RWPE1 (cell line): ENCODE results near the gene VPS26B.
"Not testable (repeated sequence)": the region's sequence is repeated elsewhere in the genome, so short reads cannot be mapped to it uniquely, and the experiment has no call there.

Experiments used
- CTCF ChIA-PET: fragments of 350-600 bp; sonication (Branson Sonifier 250); formaldehyde crosslinking; extraction: SDS; loops from one replicate; lab custom pipeline; 2021; lab: Yijun Ruan, JAX
- POLR2A ChIA-PET: fragments of 400-600 bp; formaldehyde crosslinking; extraction: SDS; loops from one replicate; lab custom pipeline; 2020; ENCODE audit warnings: antibody characterized with exemption; ENCODE audit not compliant: low non-redundant PET; lab: Yijun Ruan, JAX
- DNase-seq: peaks from one replicate; pipeline ENCODE4 v3.0.0; 2012; ENCODE audit warnings: low spot score
- H3K27ac ChIP-seq: fragments of 450-650 bp; 2 replicates; pipeline ENCODE4 v1.5.1; 2017
- CTCF ChIP-seq: fragments of 450-650 bp; conservative IDR thresholded peaks from 2 replicates; pipeline ENCODE4 v1.5.1; 2017; ENCODE audit warnings: low read depth, mild to moderate bottlenecking

Gene VPS26B

GRCh38 chr11:134282121-134283045 is 57.9 kb downstream of the VPS26B start:
- no peak overlapping the region for H3K27ac ChIP-seq
- POLR2A ChIA-PET = no interaction called here
- CTCF ChIA-PET = interaction anchor here (1.4 kb wide), 1 partner anchor 20 kb away, joined by 3 read pairs; no protein-coding TSS in a partner anchor
- DNase-seq = no peak
- TF ChIP-seq CTCF = no peak

- no peak for TF ChIP-seq CTCF
- DNase-seq = no peak
- ChIA-PET CTCF (interaction anchor here (1.4 kb wide), 1 partner anchor 21 kb away, joined by 3 read pairs; no protein-coding TSS in a partner anchor), POLR2A (no interaction called here)
- no peak overlapping the region for H3K27ac ChIP-seq
Measured at GRCh38 chr11:134283461-134284230, 59.2 kb downstream of the VPS26B start.

- DNase-seq, H3K27ac ChIP-seq, POLR2A ChIA-PET, CTCF ChIA-PET: not testable (repeated sequence)
Measured at GRCh38 chr11:134284349-134284748, 59.9 kb downstream of the VPS26B start.

GRCh38 chr11:134287561-134287960 is 63.1 kb downstream of the VPS26B start:
- no peak for TF ChIP-seq CTCF
- ChIA-PET POLR2A (no interaction called here), CTCF (interaction anchor here (0.5 kb wide), 1 partner anchor 11 kb away, joined by 3 read pairs; no protein-coding TSS in a partner anchor)
- H3K27ac ChIP-seq = no peak overlapping the region
- no peak for DNase-seq

- H3K27ac ChIP-seq = no peak overlapping the region
- no peak for DNase-seq
- no peak for TF ChIP-seq CTCF
- ChIA-PET CTCF (no interaction called here), POLR2A (no interaction called here)
Measured at GRCh38 chr11:134288486-134288885, 64.0 kb downstream of the VPS26B start.

- POLR2A ChIA-PET = no interaction called here
- CTCF ChIA-PET = no interaction called here
- no peak for DNase-seq
- no peak overlapping the region for H3K27ac ChIP-seq
- TF ChIP-seq CTCF = no peak
Measured at GRCh38 chr11:134289167-134289566, 64.7 kb downstream of the VPS26B start.
